ENCODE results near the gene C20orf173.

Gene C20orf173

GRCh38 chr20:35497780-35498189 lies 31.7 kb downstream of the C20orf173 start:
- no peak overlapping the region for H3K27ac ChIP-seq (ENCODE audit: low read depth, low read length)
- no peak overlapping the region for H3K9ac ChIP-seq (ENCODE audit: low read length)
- H3K4me1 ChIP-seq (ENCODE audit: control insufficient read depth, insufficient read depth, low read length) = no peaks in the 10 kb centered on the region
- peaks cover 46% of the 10 kb centered on the region for H3K36me3 ChIP-seq (ENCODE audit: control insufficient read depth, insufficient read depth, low read length)
- H3K4me3 ChIP-seq (ENCODE audit: low read length) = no peak overlapping the region
- no peaks in the 10 kb centered on the region for H3K27me3 ChIP-seq (ENCODE audit: control insufficient read depth, insufficient read depth, low read length)

DNA sequence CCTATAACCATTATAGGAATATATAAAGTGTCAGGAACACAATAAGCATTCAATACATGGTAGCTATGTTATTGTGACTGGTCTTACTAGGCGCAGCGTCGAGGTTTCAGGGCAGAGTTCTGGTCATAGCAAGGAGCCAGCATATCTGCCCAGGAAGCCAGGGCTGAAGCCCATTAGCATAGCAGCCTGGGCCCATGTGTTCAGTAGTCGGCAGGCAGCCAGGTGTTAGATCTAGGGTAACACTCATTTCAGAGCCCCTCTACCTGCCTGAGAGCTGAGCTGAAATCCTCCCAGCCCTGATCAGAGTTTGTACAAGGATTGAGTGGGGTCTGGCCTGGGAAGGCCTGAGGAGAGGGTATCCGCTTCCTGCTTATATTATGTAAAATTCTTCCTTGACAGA lies 32.1 kb downstream of the C20orf173 start:
- Histone ChIP-seq H3K27me3 (ENCODE audit: control insufficient read depth, insufficient read depth, low read length) (no peaks in the 10 kb centered on the region), H3K36me3 (ENCODE audit: control insufficient read depth, insufficient read depth, low read length) (peaks cover 44% of the 10 kb centered on the region), H3K27ac (ENCODE audit: low read depth, low read length) (peak overlapping the region; percentile 47), H3K9ac (ENCODE audit: low read length) (no peak overlapping the region), H3K4me1 (ENCODE audit: control insufficient read depth, insufficient read depth, low read length) (no peaks in the 10 kb centered on the region), H3K4me3 (ENCODE audit: low read length) (no peak overlapping the region)

GRCh38 chr20:35496481-35496880 lies 33.0 kb downstream of the C20orf173 start:
- Histone ChIP-seq H3K27ac (ENCODE audit: low read depth, low read length) (no peak overlapping the region), H3K9ac (ENCODE audit: low read length) (no peak overlapping the region), H3K36me3 (ENCODE audit: control insufficient read depth, insufficient read depth, low read length) (peaks cover 41% of the 10 kb centered on the region), H3K27me3 (ENCODE audit: control insufficient read depth, insufficient read depth, low read length) (no peaks in the 10 kb centered on the region), H3K4me3 (ENCODE audit: low read length) (no peak overlapping the region), H3K4me1 (ENCODE audit: control insufficient read depth, insufficient read depth, low read length) (no peaks in the 10 kb centered on the region)

DNA sequence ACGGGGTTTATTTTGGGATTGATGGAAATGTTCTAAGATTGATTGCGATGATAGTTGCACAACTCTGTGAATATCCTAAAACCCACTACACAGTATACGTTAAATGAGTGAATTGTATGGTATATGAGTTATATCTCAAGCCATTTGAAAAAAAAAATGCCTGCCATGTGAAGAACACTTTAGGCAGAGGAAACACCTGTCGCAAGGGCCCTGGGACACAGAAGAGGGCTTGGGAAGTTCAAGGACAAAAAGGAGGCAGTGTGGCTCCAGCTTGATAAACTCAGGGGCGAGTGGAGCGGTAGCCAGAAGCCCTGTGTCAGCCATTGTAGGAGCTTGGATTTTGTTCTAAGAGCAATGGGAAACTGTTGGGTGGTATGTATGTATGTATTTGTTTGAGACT lies 37.1 kb downstream of the C20orf173 start:
- Histone ChIP-seq H3K4me1 (ENCODE audit: control insufficient read depth, insufficient read depth, low read length) (no peaks in the 10 kb centered on the region), H3K9ac (ENCODE audit: low read length) (no peak overlapping the region), H3K36me3 (ENCODE audit: control insufficient read depth, insufficient read depth, low read length) (peaks cover 40% of the 10 kb centered on the region), H3K4me3 (ENCODE audit: low read length) (no peak overlapping the region), H3K27ac (ENCODE audit: low read depth, low read length) (no peak overlapping the region), H3K27me3 (ENCODE audit: control insufficient read depth, insufficient read depth, low read length) (no peaks in the 10 kb centered on the region)

DNA sequence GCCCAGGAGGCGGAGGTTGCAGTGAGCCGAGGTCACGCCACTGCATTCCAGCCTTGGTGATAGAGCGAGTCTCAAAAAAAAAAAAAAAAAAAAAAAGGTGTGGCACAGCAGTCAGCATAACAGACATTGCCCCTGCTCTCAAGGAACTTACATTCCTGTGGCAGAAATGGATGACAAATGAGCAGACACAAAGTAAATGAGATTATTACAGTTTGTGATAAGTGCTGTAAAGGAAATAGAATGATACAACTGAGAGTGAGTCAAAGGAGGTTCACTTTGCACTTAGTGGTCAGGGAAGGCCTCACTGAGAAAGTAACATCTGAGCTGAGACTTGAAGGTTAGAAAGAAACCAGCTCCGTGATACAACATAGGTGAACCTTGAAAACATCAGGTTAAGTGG lies 37.6 kb downstream of the C20orf173 start:
- H3K4me3 ChIP-seq (ENCODE audit: low read length) = no peak overlapping the region
- no peaks in the 10 kb centered on the region for H3K27me3 ChIP-seq (ENCODE audit: control insufficient read depth, insufficient read depth, low read length)
- H3K4me1 ChIP-seq (ENCODE audit: control insufficient read depth, insufficient read depth, low read length) = no peaks in the 10 kb centered on the region
- H3K9ac ChIP-seq (ENCODE audit: low read length) = no peak overlapping the region
- H3K36me3 ChIP-seq (ENCODE audit: control insufficient read depth, insufficient read depth, low read length) = peaks cover 35% of the 10 kb centered on the region
- no peak overlapping the region for H3K27ac ChIP-seq (ENCODE audit: low read depth, low read length)

GRCh38 chr20:35490736-35491181 lies 38.7 kb downstream of the C20orf173 start:
- Histone ChIP-seq H3K27ac (ENCODE audit: low read depth, low read length) (no peak overlapping the region), H3K27me3 (ENCODE audit: control insufficient read depth, insufficient read depth, low read length) (no peaks in the 10 kb centered on the region), H3K4me1 (ENCODE audit: control insufficient read depth, insufficient read depth, low read length) (no peaks in the 10 kb centered on the region), H3K36me3 (ENCODE audit: control insufficient read depth, insufficient read depth, low read length) (peaks cover 27% of the 10 kb centered on the region), H3K4me3 (ENCODE audit: low read length) (peak overlapping the region; percentile 47), H3K9ac (ENCODE audit: low read length) (peak overlapping the region; percentile 25)

- H3K36me3 ChIP-seq (ENCODE audit: control insufficient read depth, insufficient read depth, low read length) = peaks cover 24% of the 10 kb centered on the region
- H3K27ac ChIP-seq (ENCODE audit: low read depth, low read length) = no peak overlapping the region
- no peak overlapping the region for H3K9ac ChIP-seq (ENCODE audit: low read length)
- no peak overlapping the region for H3K4me3 ChIP-seq (ENCODE audit: low read length)
- no peaks in the 10 kb centered on the region for H3K27me3 ChIP-seq (ENCODE audit: control insufficient read depth, insufficient read depth, low read length)
- H3K4me1 ChIP-seq (ENCODE audit: control insufficient read depth, insufficient read depth, low read length) = no peaks in the 10 kb centered on the region
Measured at GRCh38 chr20:35489717-35490116, 39.7 kb downstream of the C20orf173 start.

DNA sequence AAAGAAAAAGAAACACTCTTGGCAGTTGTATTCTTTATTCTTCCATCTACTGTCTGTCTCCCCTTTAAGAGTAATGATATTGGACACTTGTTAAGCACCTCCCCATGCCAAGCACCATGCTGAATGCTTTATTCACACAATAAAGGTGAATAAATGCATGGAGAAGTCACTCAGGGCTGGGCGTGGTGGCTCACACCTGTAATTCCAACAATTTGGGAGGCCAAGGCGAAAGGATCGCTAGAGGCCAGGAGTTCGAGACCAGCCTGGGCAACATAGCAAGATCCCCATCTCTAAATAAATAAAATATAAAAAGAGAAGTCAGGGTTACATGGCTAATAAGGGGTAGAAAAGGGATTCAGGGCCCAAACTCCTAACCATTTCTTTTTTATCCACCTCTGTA lies 42.0 kb downstream of the C20orf173 start:
- peaks cover 13% of the 10 kb centered on the region for H3K36me3 ChIP-seq (ENCODE audit: control insufficient read depth, insufficient read depth, low read length)
- no peak overlapping the region for H3K27ac ChIP-seq (ENCODE audit: low read depth, low read length)

DNA sequence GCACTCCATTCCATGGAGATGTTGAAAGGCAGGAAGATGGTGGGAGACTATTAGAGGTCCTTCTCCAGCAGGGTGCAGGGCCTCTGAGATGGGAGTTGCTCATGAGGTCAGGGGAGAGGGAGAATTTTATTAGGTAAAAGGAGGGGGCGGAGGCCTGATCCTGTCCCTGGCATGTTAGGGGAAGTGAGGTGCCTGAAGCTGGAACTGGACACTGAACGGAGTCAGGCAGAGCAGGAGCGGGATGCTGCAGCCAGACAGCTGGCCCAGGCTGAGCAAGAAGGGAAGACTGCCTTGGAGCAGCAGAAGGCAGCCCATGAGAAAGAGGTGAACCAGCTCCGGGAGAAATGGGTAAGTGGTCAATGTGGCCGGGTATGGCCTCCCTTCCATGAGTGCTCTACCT lies 49.7 kb downstream of the C20orf173 start:
- H3K4me3 ChIP-seq (ENCODE audit: low read length) = no peak overlapping the region
- H3K36me3 ChIP-seq (ENCODE audit: control insufficient read depth, insufficient read depth, low read length) = peaks cover 20% of the 10 kb centered on the region
- H3K9ac ChIP-seq (ENCODE audit: low read length) = no peak overlapping the region
- H3K4me1 ChIP-seq (ENCODE audit: control insufficient read depth, insufficient read depth, low read length) = no peaks in the 10 kb centered on the region
- H3K27me3 ChIP-seq (ENCODE audit: control insufficient read depth, insufficient read depth, low read length) = no peaks in the 10 kb centered on the region
- H3K27ac ChIP-seq (ENCODE audit: low read depth, low read length) = no peak overlapping the region

More for the DNA sequence above, 42.0 kb downstream of the C20orf173 start:
- Histone ChIP-seq H3K9ac (ENCODE audit: low read length) (no peak overlapping the region), H3K27me3 (ENCODE audit: control insufficient read depth, insufficient read depth, low read length) (no peaks in the 10 kb centered on the region), H3K4me3 (ENCODE audit: low read length) (no peak overlapping the region), H3K4me1 (ENCODE audit: control insufficient read depth, insufficient read depth, low read length) (no peaks in the 10 kb centered on the region)

GRCh38 chr20:35478804-35479472 lies 50.5 kb downstream of the C20orf173 start:
- Histone ChIP-seq H3K4me1 (ENCODE audit: control insufficient read depth, insufficient read depth, low read length) (no peaks in the 10 kb centered on the region), H3K27me3 (ENCODE audit: control insufficient read depth, insufficient read depth, low read length) (no peaks in the 10 kb centered on the region), H3K27ac (ENCODE audit: low read depth, low read length) (no peak overlapping the region), H3K36me3 (ENCODE audit: control insufficient read depth, insufficient read depth, low read length) (peaks cover 24% of the 10 kb centered on the region), H3K4me3 (ENCODE audit: low read length) (no peak overlapping the region), H3K9ac (ENCODE audit: low read length) (no peak overlapping the region)

Measured in rectal smooth muscle tissue (tissue), 1 donor.